Activated CD4-positive, CD25-positive, alpha-beta regulatory T cell treated with anti-CD3 and anti-CD28 coated beads, Interleukin-2, amount 50 U/mL, for 24 hours (primary cell): ENCODE results near the gene NRM.
"Not testable (repeated sequence)": the region's sequence is repeated elsewhere in the genome, so short reads cannot be mapped to it uniquely, and the experiment has no call there.

Source experiments
- ATAC-seq, 2 donors: fragments of 150-1000 bp; cut with Tn5 transposase; one replicate each; pipeline ENCODE4 v1.10.0; 2021; ENCODE audit warnings: mild to moderate bottlenecking in 1 of 2, moderate library complexity in 1 of 2

NRM gene

DNA sequence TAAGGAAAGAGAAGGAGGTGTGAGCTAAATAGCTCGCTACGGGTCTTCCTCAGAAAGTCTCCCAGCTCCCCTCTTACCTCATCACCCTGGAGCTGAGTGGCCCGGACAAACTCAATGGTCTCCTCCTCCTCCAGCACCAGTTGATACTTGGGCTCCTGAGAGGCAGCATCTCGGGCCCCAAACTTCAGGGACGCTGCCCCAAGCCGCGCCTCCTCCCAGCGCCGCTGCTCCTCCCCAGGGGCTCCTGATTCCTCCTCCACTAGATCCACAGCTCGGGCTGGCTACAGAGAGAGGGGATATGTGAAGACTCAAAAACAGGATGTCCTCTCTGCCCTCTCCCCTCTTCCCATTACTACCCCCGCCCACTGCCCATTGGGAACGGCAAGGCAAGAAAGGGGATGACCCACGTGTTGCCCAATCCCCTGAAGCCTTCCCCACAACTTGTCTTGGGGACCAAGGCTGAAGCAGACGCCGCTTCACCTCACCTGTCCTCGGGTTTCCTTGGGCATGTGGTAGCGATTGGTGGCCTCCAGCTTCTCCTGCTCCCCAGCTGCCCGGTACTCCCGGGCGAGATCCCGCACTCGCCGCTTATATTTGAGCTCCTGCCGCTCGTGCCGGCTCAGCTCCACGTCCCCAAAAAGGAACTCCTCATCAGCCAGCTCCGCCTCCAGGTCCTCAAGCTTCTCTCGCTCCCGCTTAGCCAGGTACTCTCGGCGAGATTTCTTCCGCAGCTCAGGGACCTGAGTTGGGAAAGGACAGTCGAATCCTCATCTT lies 25.6 kb downstream of the NRM start:
- ATAC-seq: no peak

DNA sequence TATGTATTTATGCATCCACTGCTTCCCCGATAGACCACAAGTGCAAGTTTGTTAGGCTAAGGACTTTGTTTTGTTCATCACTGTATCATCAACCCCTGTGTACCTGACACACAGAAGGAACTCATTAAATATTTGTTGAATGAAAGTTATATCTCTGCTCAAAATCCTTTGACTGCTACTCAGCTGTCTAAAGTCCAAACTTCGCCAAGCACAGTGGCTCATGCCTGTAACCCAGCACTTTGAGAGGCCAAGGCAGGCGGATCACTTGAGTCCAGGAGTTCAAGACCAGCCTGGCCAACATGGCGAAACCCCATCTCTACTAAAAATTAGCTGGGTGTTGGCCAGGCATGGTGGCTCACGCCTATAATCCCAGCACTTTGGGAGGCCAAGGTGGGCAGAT lies 32.9 kb downstream of the NRM start:
- not testable (repeated sequence) for ATAC-seq

DNA sequence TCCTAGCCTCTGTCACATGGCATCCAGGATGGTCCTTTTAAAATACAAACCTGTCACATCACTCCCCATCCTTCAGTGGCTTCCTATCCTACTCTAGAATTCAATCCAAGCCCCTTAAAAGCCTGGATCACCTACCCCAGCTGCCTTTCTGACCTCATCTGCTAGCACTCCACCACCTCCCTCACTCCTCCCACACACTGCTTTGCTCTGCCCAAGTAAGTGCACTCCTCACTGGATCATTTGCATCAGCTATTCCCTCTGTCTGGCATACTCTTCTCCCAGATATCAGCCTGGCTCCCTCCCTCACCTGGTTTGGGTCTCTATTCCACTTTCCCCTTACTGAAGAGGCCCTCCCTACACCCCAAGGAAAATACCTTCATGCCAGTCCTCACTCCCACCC lies 33.3 kb downstream of the NRM start:
- no peak for ATAC-seq

DNA sequence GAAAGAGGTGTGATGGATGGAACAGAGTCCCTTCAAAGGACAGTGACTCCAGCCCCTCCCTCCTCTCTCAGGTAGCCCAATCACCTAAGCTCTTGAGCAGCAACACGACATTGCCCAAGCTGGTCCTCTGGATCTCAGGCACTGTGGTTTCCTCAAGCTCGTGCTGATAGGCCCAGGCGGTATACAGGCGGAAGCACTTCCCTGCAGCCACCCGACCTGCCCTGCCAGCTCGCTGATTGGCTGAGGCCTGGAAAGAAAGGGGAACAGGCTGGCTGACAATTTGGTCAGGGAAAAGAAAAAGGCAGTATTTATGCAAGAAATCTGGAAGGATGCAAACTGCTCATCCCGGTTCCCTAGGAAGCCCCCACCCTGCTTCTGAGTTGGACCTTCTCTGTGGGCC lies 34.3 kb downstream of the NRM start:
- ATAC-seq: no peak

DNA sequence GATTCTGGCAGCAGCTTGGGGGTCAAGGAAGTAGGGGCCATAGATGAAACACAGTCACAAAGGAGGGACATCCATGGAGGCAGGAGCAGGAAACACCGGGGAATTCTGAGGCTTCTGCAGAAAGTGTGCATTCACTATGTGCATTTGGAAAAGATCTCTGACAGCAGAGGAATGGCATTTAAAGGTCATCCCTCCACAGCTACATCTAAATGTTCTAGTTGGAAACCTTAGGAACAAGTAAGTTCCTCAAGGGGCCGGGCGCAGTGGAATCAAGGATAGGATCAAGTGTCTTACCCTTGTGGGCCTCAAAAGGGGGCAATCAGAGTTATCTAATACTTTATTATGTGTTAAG lies 35.1 kb downstream of the NRM start:
- ATAC-seq: no peak

DNA sequence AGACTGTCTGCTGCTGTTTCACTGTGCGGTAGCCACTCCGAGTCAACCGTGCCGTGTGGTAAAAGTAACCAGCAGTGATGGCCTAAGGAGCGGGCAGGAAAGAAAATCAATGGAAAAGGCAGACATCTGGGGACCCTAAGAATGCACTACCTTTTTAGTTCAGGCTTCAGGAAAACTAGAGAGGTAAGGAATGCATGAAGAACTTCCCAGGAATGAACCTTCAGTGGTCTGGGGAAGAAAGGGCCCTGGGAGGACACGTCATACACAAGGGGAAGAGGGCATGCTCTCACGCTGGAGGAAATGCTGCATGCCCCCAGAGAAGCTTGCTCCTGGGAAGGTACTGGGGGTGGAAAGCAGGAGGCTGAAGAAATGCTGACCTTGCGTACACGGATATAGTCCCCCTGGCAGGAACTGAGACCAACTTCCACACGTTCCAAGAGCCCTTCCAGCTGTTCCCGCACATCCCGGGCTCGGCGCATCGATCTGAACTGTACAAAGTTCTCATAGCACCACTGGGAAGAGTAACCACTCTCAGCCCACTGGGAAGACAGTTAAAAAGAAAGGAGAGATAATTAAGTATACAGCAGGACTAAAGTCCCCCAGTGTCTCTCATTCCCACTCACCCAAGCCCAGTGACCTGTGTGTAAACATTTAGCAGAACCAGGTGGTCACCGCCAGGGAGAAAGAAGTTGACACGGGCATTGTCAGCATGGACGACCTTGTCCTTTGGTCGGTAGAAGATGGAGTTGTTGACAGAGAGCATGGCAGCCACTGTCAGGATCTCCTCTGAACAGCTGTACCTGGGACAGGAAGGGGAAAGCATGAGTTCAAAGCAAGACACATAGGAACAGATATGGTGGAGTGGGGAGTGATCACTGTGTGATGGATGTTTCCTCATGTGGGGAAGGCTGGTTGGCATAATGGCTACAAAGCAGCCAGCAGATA lies 35.7 kb downstream of the NRM start:
- no peak for ATAC-seq

DNA sequence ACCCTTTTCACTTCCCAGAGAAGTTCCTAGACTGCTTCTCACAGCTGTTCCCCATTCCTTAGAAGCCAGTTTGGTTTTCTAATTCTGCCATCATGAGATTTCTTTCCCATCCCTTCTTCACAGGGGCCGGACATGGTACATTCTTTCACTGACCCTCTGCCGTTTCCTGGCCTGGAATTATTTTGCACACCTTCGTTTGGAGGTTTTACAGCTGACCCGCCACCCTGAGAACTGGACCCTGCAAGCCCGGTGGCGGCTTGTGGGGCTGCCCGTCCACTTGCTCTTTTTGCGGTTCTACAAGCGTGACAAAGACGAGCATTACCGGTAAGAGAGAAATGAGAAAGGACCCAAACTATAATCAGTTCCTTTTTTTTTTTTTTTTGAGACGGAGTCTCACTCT lies 39.6 kb downstream of the NRM start:
- ATAC-seq: no peak

DNA sequence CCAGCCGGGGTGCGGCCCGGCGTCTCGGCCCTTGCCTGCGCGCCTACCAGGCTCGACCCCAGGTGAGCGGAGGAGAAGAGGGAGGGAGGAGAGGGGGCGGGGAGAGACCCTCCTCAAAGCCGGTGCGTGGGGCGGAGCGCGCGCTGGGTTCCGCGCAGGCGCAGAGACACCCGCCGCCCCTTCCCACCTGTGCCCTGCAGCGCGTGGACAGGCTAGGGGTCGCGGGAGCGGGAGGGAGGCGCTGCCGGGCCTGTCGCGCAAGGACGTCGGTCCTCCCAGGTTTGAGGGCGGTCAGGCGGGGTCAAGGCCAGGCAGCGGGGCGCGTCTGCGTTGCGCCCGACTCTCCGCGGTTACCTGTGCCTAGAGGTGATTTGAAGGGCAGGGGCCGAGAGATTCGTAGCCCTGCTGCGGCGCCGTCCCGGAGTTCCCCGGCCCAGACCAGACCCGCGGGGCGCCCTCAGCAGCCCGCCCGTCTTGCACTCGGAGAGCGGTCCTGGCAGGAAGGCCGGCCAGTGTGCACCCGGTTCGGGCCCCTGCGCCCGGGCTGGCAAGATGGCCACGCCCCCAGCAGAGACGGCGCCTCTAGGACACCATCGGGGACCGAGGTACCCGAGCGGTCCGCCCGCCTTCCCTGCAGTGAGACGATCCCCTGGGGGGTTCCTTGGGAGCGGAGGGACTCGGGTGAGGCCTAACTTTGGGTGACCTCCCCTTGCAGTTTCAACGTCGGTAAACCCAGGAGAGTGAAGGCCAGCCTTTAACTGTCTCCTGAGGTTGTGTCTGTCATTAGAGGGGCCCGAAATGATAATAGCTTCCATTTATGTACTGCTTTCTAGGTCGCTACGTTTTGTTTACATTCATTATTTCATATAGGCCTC lies 43.3 kb downstream of the NRM start:
- peak; percentile 74 to 77 for ATAC-seq

DNA sequence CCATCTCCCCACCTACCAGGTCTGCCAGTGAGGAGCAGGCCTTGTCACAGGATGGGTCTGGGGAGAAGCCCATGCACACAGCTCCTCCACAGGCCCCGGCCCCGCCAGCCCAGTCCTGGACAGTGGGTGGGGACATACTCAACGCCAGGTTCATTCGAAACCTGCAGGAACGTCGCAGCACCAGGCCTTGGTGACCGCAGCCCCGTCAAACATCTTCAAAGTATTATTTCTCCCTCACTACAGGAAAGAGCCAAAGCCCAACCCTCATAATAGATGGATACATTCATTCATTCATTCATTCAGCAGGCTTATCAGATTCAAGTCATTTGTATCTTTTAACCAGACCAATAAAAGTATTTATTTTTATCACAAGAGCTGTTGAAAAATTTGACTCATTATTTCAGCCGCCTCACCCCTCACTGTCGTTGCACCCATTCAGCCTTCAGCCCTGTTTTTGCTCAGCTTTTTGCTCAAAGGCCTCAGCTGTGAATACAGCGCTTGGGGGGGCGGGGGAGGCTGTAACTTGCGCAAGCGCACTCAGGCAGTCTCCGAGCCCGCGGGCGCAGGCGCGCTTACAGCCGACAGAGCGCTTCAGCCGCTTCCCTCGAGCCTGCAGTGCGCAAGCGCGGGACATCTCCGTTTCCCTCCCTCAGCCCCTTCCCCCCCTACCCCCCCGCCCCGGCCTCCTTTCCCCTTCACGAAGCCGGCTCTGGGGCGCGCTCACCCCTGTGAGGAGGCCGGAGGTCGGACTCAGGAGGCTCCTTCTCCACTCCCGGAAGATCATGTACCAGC lies 44.1 kb downstream of the NRM start, which contains the start of gene C6orf136:
C6orf136 (plus strand) TSS at position 684 of the 792 bp plus-strand sequence; CDS start at position 783, 99 bp downstream.
- ATAC-seq: peak; percentile 72 to 75

DNA sequence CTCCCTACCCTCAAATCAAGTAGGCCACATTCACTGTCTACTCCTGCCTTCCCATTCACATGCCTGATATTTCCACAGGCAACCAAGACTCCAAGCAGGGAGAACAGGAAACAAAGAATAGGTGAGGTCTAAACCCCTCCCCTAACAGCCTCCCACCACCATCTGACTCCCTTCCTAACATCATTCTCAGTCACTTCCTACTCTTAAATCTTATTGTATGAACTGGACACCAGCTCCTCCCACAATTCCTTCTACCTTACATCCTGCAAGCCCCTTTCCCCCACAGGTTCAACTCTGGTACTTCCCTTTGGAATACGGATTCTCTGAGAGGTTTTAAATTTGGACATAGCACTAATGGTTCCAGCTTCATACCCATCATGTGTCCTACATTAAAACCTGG lies 44.8 kb downstream of the NRM start:
- ATAC-seq: no peak

DNA sequence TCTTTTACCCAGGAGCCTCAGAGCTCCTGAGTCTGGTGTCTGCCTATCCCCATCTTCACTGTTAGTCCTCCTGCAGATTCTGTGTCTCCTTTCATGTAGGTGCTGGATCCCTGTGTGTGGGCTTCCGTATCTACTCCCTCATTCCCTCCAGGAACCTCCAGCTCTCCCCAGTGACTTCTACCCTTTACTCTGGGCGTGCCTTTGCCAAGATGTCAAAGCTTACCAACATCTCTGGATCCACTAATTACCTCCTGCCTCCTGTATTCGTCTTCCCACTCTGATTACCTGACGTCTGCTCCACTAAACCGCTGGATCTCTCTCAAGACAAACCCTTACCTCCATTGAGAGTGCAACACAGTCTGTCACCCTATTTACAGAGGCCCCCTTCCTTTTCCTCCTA lies 46.0 kb downstream of the NRM start:
- ATAC-seq: no peak

DNA sequence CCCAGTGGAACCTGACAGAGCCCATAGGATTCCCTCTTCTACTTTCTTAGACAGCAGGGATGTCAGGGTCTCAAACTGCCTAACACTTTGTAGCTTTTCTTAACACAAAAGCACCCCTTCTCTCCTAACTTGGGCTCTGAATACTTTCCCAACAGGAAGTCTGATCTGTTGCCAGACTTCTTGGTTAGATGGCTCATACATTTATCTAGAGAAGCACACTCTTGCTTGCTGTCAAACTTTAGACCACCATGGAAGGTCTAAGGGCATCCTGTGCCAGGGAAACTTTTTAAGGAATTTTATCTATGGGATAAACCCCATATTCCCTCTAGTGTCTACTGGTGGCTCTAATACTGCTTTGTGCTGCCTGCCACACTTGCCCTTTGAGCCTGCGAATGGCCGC lies 47.1 kb downstream of the NRM start:
- ATAC-seq: no peak

DNA sequence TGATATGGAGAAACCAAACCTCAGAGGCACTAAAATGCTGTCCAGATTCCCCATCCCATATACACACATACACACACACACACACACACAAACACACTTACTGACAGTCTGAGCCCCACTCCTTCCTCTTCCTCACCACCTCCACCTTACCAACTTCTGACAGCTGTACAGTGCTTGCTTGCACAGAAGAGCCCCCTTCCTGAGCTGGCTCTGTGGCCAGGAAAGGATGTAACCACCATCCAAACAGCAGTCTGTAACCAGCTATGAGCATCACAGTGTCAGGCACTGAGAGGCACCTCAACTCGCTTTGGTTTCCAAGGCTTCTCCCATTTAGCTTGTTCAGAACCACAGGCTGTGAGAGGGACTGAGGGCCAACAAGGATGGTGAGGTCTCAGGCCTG lies 49.7 kb downstream of the NRM start:
- ATAC-seq: no peak

DNA sequence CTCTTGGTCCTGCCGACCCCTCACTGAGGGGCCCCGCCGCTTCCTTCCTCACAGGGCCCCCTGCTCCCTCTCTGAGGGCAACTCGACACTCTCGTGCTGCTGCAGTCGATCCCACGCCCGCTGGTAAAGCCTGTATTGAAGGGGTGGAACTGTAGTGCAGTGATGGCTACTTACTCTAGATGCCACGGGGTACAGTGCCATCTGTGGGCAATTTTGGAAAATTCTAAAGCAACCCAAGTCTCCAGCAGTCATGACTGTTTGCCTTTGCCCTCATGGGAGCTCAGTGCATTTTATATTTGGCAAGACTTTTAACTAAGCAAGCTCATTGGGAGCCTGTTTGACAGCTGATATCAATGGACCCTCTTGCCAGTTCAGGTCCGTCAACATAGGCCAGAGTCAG lies 50.3 kb downstream of the NRM start:
- no peak for ATAC-seq
